Mucosa of stomach (tissue), 1 donor: ENCODE results near the gene SEMA3E.

ENCODE experiments used
- H3K27me3 ChIP-seq: one replicate; pipeline ENCODE4 v1.7.0; 2013; ENCODE audit warnings: mild to moderate bottlenecking, low read length; ENCODE audit not compliant: control insufficient read depth, insufficient read depth
- H3K36me3 ChIP-seq: one replicate; pipeline ENCODE4 v1.7.0; 2013; ENCODE audit warnings: low read length; ENCODE audit not compliant: control insufficient read depth, insufficient read depth
- H3K4me1 ChIP-seq: one replicate; pipeline ENCODE4 v1.7.0; 2013; ENCODE audit warnings: mild to moderate bottlenecking, low read length; ENCODE audit not compliant: control insufficient read depth, insufficient read depth
- H3K4me3 ChIP-seq: one replicate; pipeline ENCODE4 v1.7.0; 2013; ENCODE audit warnings: low read length
- H3K9ac ChIP-seq: one replicate; pipeline ENCODE4 v1.7.0; 2013; ENCODE audit warnings: mild to moderate bottlenecking, low read length, moderate library complexity
- H3K9me3 ChIP-seq: one replicate; pipeline ENCODE4 v1.7.0; 2013; ENCODE audit warnings: mild to moderate bottlenecking, low read length, moderate library complexity; ENCODE audit not compliant: control insufficient read depth
- donor health status: Pancreatic carcinoma.

The SEMA3E gene

GRCh38 chr7:83541187-83541960 is 107.6 kb downstream of the SEMA3E start:
- no peaks in the 10 kb centered on the region for H3K36me3 ChIP-seq
- no peaks in the 10 kb centered on the region for H3K27me3 ChIP-seq

GRCh38 chr7:83534488-83534887 is 114.5 kb downstream of the SEMA3E start:
- Histone ChIP-seq H3K9me3 (no peaks in the 10 kb centered on the region), H3K4me1 (no peaks in the 10 kb centered on the region), H3K4me3 (no peak overlapping the region), H3K36me3 (no peaks in the 10 kb centered on the region), H3K27me3 (no peaks in the 10 kb centered on the region), H3K9ac (no peak overlapping the region)

More at GRCh38 chr7:83541187-83541960, 107.6 kb downstream of the SEMA3E start:
- Histone ChIP-seq H3K4me1 (no peaks in the 10 kb centered on the region), H3K4me3 (no peak overlapping the region), H3K9ac (no peak overlapping the region), H3K9me3 (no peaks in the 10 kb centered on the region)

- no peaks in the 10 kb centered on the region for H3K36me3 ChIP-seq
- no peaks in the 10 kb centered on the region for H3K9me3 ChIP-seq
- no peaks in the 10 kb centered on the region for H3K4me1 ChIP-seq
- no peaks in the 10 kb centered on the region for H3K27me3 ChIP-seq
- no peak overlapping the region for H3K9ac ChIP-seq
- H3K4me3 ChIP-seq: no peak overlapping the region
Measured at GRCh38 chr7:83532219-83532618, 116.7 kb downstream of the SEMA3E start.

- H3K4me3 ChIP-seq: no peak overlapping the region
- no peaks in the 10 kb centered on the region for H3K27me3 ChIP-seq
- H3K9me3 ChIP-seq: no peaks in the 10 kb centered on the region
- no peak overlapping the region for H3K9ac ChIP-seq
- H3K36me3 ChIP-seq: no peaks in the 10 kb centered on the region
- H3K4me1 ChIP-seq: no peaks in the 10 kb centered on the region
Measured at GRCh38 chr7:83531766-83532165, 117.2 kb downstream of the SEMA3E start.

GRCh38 chr7:83528925-83529423 is 120.0 kb downstream of the SEMA3E start:
- H3K9me3 ChIP-seq: no peaks in the 10 kb centered on the region

GRCh38 chr7:83524277-83525075 is 124.5 kb downstream of the SEMA3E start:
- Histone ChIP-seq H3K27me3 (no peaks in the 10 kb centered on the region), H3K9ac (no peak overlapping the region), H3K36me3 (no peaks in the 10 kb centered on the region), H3K4me1 (no peaks in the 10 kb centered on the region), H3K4me3 (no peak overlapping the region), H3K9me3 (no peaks in the 10 kb centered on the region)

More at GRCh38 chr7:83528925-83529423, 120.0 kb downstream of the SEMA3E start:
- no peaks in the 10 kb centered on the region for H3K36me3 ChIP-seq
- H3K27me3 ChIP-seq: no peaks in the 10 kb centered on the region
- no peak overlapping the region for H3K9ac ChIP-seq
- no peaks in the 10 kb centered on the region for H3K4me1 ChIP-seq
- no peak overlapping the region for H3K4me3 ChIP-seq

- Histone ChIP-seq H3K27me3 (no peaks in the 10 kb centered on the region), H3K9ac (no peak overlapping the region), H3K4me3 (no peak overlapping the region), H3K36me3 (no peaks in the 10 kb centered on the region), H3K4me1 (no peaks in the 10 kb centered on the region), H3K9me3 (no peaks in the 10 kb centered on the region)
Measured at GRCh38 chr7:83520726-83521125, 128.2 kb downstream of the SEMA3E start.

- H3K27me3 ChIP-seq: no peaks in the 10 kb centered on the region
- no peaks in the 10 kb centered on the region for H3K9me3 ChIP-seq
- no peak overlapping the region for H3K9ac ChIP-seq
- no peak overlapping the region for H3K4me3 ChIP-seq
- no peaks in the 10 kb centered on the region for H3K4me1 ChIP-seq
- no peaks in the 10 kb centered on the region for H3K36me3 ChIP-seq
Measured at GRCh38 chr7:83519240-83519639, 129.7 kb downstream of the SEMA3E start.

GRCh38 chr7:83517035-83517700 is 131.8 kb downstream of the SEMA3E start:
- no peak overlapping the region for H3K4me3 ChIP-seq
- no peaks in the 10 kb centered on the region for H3K36me3 ChIP-seq
- H3K4me1 ChIP-seq: no peaks in the 10 kb centered on the region
- no peak overlapping the region for H3K9ac ChIP-seq
- H3K27me3 ChIP-seq: no peaks in the 10 kb centered on the region
- H3K9me3 ChIP-seq: no peaks in the 10 kb centered on the region

GRCh38 chr7:83514977-83515376 is 134.0 kb downstream of the SEMA3E start:
- Histone ChIP-seq H3K9ac (no peak overlapping the region), H3K9me3 (no peaks in the 10 kb centered on the region), H3K27me3 (no peaks in the 10 kb centered on the region), H3K4me1 (no peaks in the 10 kb centered on the region), H3K36me3 (no peaks in the 10 kb centered on the region), H3K4me3 (no peak overlapping the region)

GRCh38 chr7:83509255-83510021 is 139.5 kb downstream of the SEMA3E start:
- H3K4me3 ChIP-seq: no peak overlapping the region
- no peaks in the 10 kb centered on the region for H3K27me3 ChIP-seq
- no peaks in the 10 kb centered on the region for H3K4me1 ChIP-seq
- no peak overlapping the region for H3K9ac ChIP-seq
- no peaks in the 10 kb centered on the region for H3K9me3 ChIP-seq
- H3K36me3 ChIP-seq: no peaks in the 10 kb centered on the region
